ENCODE measurements around the gene HES2. TPM values are rescaled to one million over a fixed set of nuclear protein-coding genes. Genes with fewer than 3 reads are reported as not detected.

Gene HES2
- polyA plus RNA-seq, 1 donor = 0.75 TPM

GRCh38 chr1:6416295-6416656 lies 3.4 kb downstream of the HES2 start:
- no peak for DNase-seq
- Histone ChIP-seq H3K27me3 (ENCODE audit: control insufficient read depth, insufficient read depth, low read length) (peaks cover 48% of the 10 kb centered on the region), H3K27ac (ENCODE audit: low read length) (no peak overlapping the region), H3K4me3 (ENCODE audit: low read length) (no peak overlapping the region), H3K36me3 (ENCODE audit: control insufficient read depth, insufficient read depth, low read length) (no peaks in the 10 kb centered on the region), H3K9me3 (ENCODE audit: control insufficient read depth, low read depth, low read length) (peaks cover 5% of the 10 kb centered on the region), H3K4me1 (ENCODE audit: control insufficient read depth, insufficient read depth, low read length) (peaks cover 30% of the 10 kb centered on the region)
- no CpG with 5 or more reads among the region's 8 CpGs for WGBS (ENCODE audit: insufficient coverage, low lambda C conversion rate)

DNA sequence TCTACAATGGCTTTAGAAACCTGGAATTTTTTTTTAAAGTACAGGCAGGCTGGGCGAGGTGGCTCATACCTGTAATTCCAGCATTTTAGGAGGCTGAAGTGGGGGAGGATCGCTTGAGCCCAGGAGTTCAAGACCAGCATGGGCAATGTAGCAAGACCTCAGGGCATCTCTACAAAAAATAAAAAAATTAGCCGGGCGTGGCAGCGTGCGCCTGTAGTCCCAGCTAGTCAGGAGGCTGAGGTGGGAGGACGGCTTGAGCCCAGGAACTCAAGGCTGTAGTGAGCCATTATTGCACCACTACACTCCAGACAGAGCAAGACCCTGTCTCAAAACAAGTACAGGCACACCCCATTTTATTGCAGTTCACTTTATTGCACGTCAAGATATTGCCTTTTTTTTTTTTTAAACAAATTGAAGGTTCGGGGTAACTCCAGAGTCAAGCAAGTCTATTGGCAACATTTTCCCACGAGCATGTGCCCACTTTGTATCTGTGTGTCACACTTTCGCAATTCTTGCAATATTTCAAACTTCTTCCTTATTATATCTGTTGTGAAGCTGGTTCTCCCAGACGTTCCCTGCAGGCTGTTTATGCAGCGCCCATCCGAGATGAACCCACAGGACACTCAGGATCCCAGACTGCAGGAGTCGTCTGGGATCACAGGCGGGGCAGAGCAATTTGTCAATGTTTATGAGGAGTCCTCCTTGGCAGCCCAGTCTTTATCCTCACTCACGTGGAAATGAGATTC lies 4.7 kb downstream of the HES2 start:
- Histone ChIP-seq H3K27me3 (ENCODE audit: control insufficient read depth, insufficient read depth, low read length) (peaks cover 36% of the 10 kb centered on the region), H3K27ac (ENCODE audit: low read length) (peak overlapping the region; percentile 60)
- peak; percentile 73 to 88 for DNase-seq

GRCh38 chr1:6414443-6414844 lies 5.3 kb downstream of the HES2 start:
- Histone ChIP-seq H3K27ac (ENCODE audit: low read length) (peak overlapping the region; percentile 29), H3K27me3 (ENCODE audit: control insufficient read depth, insufficient read depth, low read length) (peaks cover 30% of the 10 kb centered on the region)

More for the DNA sequence above, 4.7 kb downstream of the HES2 start:
- Histone ChIP-seq H3K9me3 (ENCODE audit: control insufficient read depth, low read depth, low read length) (peaks cover 3% of the 10 kb centered on the region), H3K4me1 (ENCODE audit: control insufficient read depth, insufficient read depth, low read length) (peaks cover 21% of the 10 kb centered on the region), H3K4me3 (ENCODE audit: low read length) (no peak overlapping the region), H3K36me3 (ENCODE audit: control insufficient read depth, insufficient read depth, low read length) (no peaks in the 10 kb centered on the region)
- WGBS (ENCODE audit: insufficient coverage, low lambda C conversion rate) = 67% methylated on average over 4 of the region's 17 CpGs

DNA sequence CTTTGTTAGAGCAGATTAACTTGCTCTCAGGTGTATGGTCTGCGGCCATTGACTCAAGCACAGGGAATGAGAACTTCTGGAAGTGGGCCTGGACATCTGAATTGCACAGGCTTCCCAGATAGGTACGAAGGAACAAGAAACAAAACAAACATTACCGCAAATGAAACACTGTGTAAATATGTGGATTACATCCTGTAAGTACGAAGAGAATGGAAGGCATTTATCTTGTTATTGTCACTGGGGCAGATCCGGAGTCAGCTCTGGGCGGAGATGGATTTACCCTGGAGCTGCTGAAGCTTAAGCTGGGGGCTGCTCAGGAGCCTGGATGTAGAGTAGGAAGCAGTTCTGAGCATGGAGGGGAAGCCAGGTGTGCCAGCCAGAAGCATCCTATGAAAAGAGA lies 6.8 kb downstream of the HES2 start:
- no peak overlapping the region for H3K4me3 ChIP-seq (ENCODE audit: low read length)
- no peaks in the 10 kb centered on the region for H3K9me3 ChIP-seq (ENCODE audit: control insufficient read depth, low read depth, low read length)
- H3K4me1 ChIP-seq (ENCODE audit: control insufficient read depth, insufficient read depth, low read length) = peaks cover 18% of the 10 kb centered on the region
- peaks cover 16% of the 10 kb centered on the region for H3K27me3 ChIP-seq (ENCODE audit: control insufficient read depth, insufficient read depth, low read length)
- no peak overlapping the region for H3K27ac ChIP-seq (ENCODE audit: low read length)
- peak in 1 of 2 donors; percentile 29 for DNase-seq
- 20% methylated on average over 1 of the region's 6 CpGs for WGBS (ENCODE audit: insufficient coverage, low lambda C conversion rate)
- no peaks in the 10 kb centered on the region for H3K36me3 ChIP-seq (ENCODE audit: control insufficient read depth, insufficient read depth, low read length)

More at GRCh38 chr1:6414443-6414844, 5.3 kb downstream of the HES2 start:
- Histone ChIP-seq H3K4me3 (ENCODE audit: low read length) (no peak overlapping the region), H3K36me3 (ENCODE audit: control insufficient read depth, insufficient read depth, low read length) (no peaks in the 10 kb centered on the region), H3K4me1 (ENCODE audit: control insufficient read depth, insufficient read depth, low read length) (peaks cover 18% of the 10 kb centered on the region), H3K9me3 (ENCODE audit: control insufficient read depth, low read depth, low read length) (no peaks in the 10 kb centered on the region)
- WGBS (ENCODE audit: insufficient coverage, low lambda C conversion rate) = no CpG with 5 or more reads among the region's 15 CpGs
- DNase-seq = peak; percentile 56 to 66

- WGBS (ENCODE audit: insufficient coverage, low lambda C conversion rate) = 79% methylated on average over 2 of the region's 13 CpGs
- Histone ChIP-seq H3K9me3 (ENCODE audit: control insufficient read depth, low read depth, low read length) (no peaks in the 10 kb centered on the region), H3K36me3 (ENCODE audit: control insufficient read depth, insufficient read depth, low read length) (no peaks in the 10 kb centered on the region), H3K27ac (ENCODE audit: low read length) (no peak overlapping the region), H3K4me1 (ENCODE audit: control insufficient read depth, insufficient read depth, low read length) (peaks cover 13% of the 10 kb centered on the region), H3K4me3 (ENCODE audit: low read length) (no peak overlapping the region), H3K27me3 (ENCODE audit: control insufficient read depth, insufficient read depth, low read length) (no peaks in the 10 kb centered on the region)
- no peak for DNase-seq
These were observed 9.3 kb downstream of the HES2 start for GRCh38 chr1:6410248-6410893.

DNA sequence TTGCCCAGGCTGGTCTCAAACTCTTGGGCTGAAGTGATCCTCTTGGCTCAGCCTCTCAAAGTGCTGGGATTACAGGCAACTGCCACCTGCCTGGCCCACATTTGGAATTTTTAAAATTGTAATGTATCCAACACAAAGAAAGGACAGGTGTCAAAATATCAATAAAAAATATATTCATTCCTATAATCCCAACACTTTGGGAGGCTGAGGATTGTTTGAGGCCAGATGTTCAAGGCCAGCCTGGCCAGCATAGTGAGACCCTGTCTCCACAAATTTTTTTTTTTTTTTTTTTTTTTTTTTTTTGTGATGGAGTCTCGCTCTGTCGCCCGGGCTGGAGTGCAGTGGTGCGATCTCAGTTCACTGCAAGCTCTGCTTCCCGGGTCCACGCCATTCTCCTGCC lies 10.0 kb downstream of the HES2 start:
- Histone ChIP-seq H3K4me3 (ENCODE audit: low read length) (no peak overlapping the region), H3K4me1 (ENCODE audit: control insufficient read depth, insufficient read depth, low read length) (peaks cover 8% of the 10 kb centered on the region), H3K9me3 (ENCODE audit: control insufficient read depth, low read depth, low read length) (no peaks in the 10 kb centered on the region), H3K27ac (ENCODE audit: low read length) (no peak overlapping the region), H3K36me3 (ENCODE audit: control insufficient read depth, insufficient read depth, low read length) (no peaks in the 10 kb centered on the region), H3K27me3 (ENCODE audit: control insufficient read depth, insufficient read depth, low read length) (peaks cover 4% of the 10 kb centered on the region)
- DNase-seq = no peak
- no CpG with 5 or more reads among the region's 6 CpGs for WGBS (ENCODE audit: insufficient coverage, low lambda C conversion rate)

DNA sequence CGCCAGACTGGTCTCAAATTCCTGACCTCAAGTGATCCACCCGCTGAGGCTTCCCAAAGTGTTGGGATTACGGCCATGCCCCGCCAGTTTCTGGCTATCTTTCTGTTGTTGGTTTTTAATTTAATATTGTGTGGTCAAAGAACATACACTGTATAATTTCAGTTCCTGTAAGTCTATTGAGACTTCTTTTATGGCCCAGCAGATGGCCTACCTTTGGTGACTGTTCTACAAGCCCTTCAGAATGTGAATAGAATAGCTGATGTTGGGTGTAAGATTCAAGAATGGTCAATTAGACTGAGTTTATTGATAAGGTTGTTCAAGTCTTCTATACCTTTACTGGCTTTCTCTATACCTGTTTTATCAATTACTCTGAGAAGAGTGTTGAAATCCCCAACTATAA lies 10.7 kb downstream of the HES2 start:
- no peak for DNase-seq
- H3K4me3 ChIP-seq (ENCODE audit: low read length) = no peak overlapping the region
- no peaks in the 10 kb centered on the region for H3K36me3 ChIP-seq (ENCODE audit: control insufficient read depth, insufficient read depth, low read length)
- peaks cover under 1% of the 10 kb centered on the region for H3K4me1 ChIP-seq (ENCODE audit: control insufficient read depth, insufficient read depth, low read length)
- WGBS (ENCODE audit: insufficient coverage, low lambda C conversion rate) = no CpG with 5 or more reads among the region's 4 CpGs
- H3K27me3 ChIP-seq (ENCODE audit: control insufficient read depth, insufficient read depth, low read length) = peaks cover 4% of the 10 kb centered on the region
- H3K27ac ChIP-seq (ENCODE audit: low read length) = no peak overlapping the region
- no peaks in the 10 kb centered on the region for H3K9me3 ChIP-seq (ENCODE audit: control insufficient read depth, low read depth, low read length)

GRCh38 chr1:6408023-6408422 lies 11.7 kb downstream of the HES2 start:
- Histone ChIP-seq H3K36me3 (ENCODE audit: control insufficient read depth, insufficient read depth, low read length) (no peaks in the 10 kb centered on the region), H3K4me1 (ENCODE audit: control insufficient read depth, insufficient read depth, low read length) (no peaks in the 10 kb centered on the region), H3K27me3 (ENCODE audit: control insufficient read depth, insufficient read depth, low read length) (peaks cover 4% of the 10 kb centered on the region), H3K9me3 (ENCODE audit: control insufficient read depth, low read depth, low read length) (no peaks in the 10 kb centered on the region), H3K27ac (ENCODE audit: low read length) (no peak overlapping the region), H3K4me3 (ENCODE audit: low read length) (no peak overlapping the region)
- WGBS (ENCODE audit: insufficient coverage, low lambda C conversion rate) = 100% methylated on average over 1 of the region's 6 CpGs
- no peak for DNase-seq

GRCh38 chr1:6401673-6402072 lies 18.0 kb downstream of the HES2 start:
- no peak overlapping the region for H3K4me3 ChIP-seq (ENCODE audit: low read length)
- H3K36me3 ChIP-seq (ENCODE audit: control insufficient read depth, insufficient read depth, low read length) = no peaks in the 10 kb centered on the region
- no peaks in the 10 kb centered on the region for H3K9me3 ChIP-seq (ENCODE audit: control insufficient read depth, low read depth, low read length)
- H3K27ac ChIP-seq (ENCODE audit: low read length) = no peak overlapping the region
- DNase-seq = no peak
- 83% methylated on average over 2 of the region's 6 CpGs for WGBS (ENCODE audit: insufficient coverage, low lambda C conversion rate)
- peaks cover 4% of the 10 kb centered on the region for H3K27me3 ChIP-seq (ENCODE audit: control insufficient read depth, insufficient read depth, low read length)
- no peaks in the 10 kb centered on the region for H3K4me1 ChIP-seq (ENCODE audit: control insufficient read depth, insufficient read depth, low read length)

GRCh38 chr1:6399294-6399693 lies 20.4 kb downstream of the HES2 start:
- 100% methylated on average over 2 of the region's 3 CpGs for WGBS (ENCODE audit: insufficient coverage, low lambda C conversion rate)
- no peak overlapping the region for H3K4me3 ChIP-seq (ENCODE audit: low read length)
- H3K4me1 ChIP-seq (ENCODE audit: control insufficient read depth, insufficient read depth, low read length) = peaks cover 1% of the 10 kb centered on the region

More at GRCh38 chr1:6399294-6399693, 20.4 kb downstream of the HES2 start:
- Histone ChIP-seq H3K27me3 (ENCODE audit: control insufficient read depth, insufficient read depth, low read length) (no peaks in the 10 kb centered on the region), H3K9me3 (ENCODE audit: control insufficient read depth, low read depth, low read length) (no peaks in the 10 kb centered on the region), H3K27ac (ENCODE audit: low read length) (no peak overlapping the region), H3K36me3 (ENCODE audit: control insufficient read depth, insufficient read depth, low read length) (no peaks in the 10 kb centered on the region)
- no peak for DNase-seq
